HFF-Myc (cell line): Measurements from ENCODE around the gene DAD1.
"Not testable (repeated sequence)": the region's sequence is repeated elsewhere in the genome, so short reads cannot be mapped to it uniquely, and the experiment has no call there.

Source experiments
- DNase-seq: peaks from one replicate; pipeline ENCODE4 v3.0.0-alpha.2; 2011; ENCODE audit warnings: low read depth; ENCODE audit errors: extremely low read depth
- H3K4me3 ChIP-seq: replicated peaks from 2 replicates; pipeline ENCODE4 v1.5.1; 2011; ENCODE audit warnings: low read depth, mild to moderate bottlenecking, control low read depth, low read length
- TF ChIP-seq, protein P1 (sequence below): IDR thresholded peaks from 2 replicates; pipeline ENCODE4 v1.5.1; 2012; ENCODE audit warnings: mild to moderate bottlenecking, low read depth, low read length, control low read depth; ENCODE audit errors: missing control alignments

The DAD1 gene

DNA sequence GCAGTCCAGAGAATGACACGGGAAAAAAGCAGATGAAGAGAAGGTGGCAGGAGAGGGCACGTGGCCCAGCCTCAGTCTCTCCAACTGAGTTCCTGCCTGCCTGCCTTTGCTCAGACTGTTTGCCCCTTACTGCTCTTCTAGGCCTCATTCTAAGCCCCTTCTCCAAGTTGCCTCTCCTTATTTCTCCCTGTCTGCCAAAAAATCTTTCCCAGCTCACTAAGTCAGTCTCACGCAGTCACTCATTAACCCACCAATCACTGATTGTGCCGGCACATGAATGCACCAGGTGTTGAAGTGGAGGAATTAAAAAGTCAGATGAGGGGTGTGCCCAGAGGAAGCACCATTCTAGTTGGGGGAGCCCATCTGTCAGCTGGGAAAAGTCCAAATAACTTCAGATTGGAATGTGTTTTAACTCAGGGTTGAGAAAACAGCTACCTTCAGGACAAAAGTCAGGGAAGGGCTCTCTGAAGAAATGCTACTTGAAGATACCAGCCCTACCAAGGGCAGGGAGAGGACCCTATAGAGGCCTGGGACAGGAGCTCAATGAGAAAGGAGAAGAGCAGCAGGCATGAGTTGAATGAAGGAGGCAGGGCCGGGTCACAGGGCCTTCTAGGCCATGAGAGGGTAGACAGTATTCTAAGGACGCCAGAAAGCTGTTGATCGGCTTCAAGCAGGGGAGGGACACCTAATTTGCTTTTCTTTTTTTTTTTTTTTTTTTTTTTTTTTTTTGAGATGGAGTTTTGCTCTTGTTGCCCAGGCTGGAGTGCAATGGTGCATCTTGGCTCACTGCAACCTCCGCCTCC is 40.9 kb downstream of the DAD1 start:
- no peak for DNase-seq
- H3K4me3 ChIP-seq, result no peak overlapping the region
- TF ChIP-seq, protein P1, sequence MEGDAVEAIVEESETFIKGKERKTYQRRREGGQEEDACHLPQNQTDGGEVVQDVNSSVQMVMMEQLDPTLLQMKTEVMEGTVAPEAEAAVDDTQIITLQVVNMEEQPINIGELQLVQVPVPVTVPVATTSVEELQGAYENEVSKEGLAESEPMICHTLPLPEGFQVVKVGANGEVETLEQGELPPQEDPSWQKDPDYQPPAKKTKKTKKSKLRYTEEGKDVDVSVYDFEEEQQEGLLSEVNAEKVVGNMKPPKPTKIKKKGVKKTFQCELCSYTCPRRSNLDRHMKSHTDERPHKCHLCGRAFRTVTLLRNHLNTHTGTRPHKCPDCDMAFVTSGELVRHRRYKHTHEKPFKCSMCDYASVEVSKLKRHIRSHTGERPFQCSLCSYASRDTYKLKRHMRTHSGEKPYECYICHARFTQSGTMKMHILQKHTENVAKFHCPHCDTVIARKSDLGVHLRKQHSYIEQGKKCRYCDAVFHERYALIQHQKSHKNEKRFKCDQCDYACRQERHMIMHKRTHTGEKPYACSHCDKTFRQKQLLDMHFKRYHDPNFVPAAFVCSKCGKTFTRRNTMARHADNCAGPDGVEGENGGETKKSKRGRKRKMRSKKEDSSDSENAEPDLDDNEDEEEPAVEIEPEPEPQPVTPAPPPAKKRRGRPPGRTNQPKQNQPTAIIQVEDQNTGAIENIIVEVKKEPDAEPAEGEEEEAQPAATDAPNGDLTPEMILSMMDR, result no peak

DNA sequence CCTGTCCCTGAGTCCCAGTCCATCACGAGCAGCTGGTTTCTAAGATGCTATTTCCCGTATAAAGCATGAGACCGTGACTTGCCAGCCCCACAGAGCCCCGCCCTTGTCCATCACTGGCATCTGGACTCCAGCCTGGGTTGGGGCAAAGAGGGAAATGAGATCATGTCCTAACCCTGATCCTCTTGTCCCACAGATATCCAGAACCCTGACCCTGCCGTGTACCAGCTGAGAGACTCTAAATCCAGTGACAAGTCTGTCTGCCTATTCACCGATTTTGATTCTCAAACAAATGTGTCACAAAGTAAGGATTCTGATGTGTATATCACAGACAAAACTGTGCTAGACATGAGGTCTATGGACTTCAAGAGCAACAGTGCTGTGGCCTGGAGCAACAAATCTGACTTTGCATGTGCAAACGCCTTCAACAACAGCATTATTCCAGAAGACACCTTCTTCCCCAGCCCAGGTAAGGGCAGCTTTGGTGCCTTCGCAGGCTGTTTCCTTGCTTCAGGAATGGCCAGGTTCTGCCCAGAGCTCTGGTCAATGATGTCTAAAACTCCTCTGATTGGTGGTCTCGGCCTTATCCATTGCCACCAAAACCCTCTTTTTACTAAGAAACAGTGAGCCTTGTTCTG is 41.6 kb downstream of the DAD1 start:
- DNase-seq, result no peak
- TF ChIP-seq, protein P1, result no peak
- no peak overlapping the region for H3K4me3 ChIP-seq

DNA sequence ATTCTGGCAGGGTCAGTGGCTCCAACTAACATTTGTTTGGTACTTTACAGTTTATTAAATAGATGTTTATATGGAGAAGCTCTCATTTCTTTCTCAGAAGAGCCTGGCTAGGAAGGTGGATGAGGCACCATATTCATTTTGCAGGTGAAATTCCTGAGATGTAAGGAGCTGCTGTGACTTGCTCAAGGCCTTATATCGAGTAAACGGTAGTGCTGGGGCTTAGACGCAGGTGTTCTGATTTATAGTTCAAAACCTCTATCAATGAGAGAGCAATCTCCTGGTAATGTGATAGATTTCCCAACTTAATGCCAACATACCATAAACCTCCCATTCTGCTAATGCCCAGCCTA is 42.3 kb downstream of the DAD1 start:
- TF ChIP-seq, protein P1, result no peak
- H3K4me3 ChIP-seq, result no peak overlapping the region
- DNase-seq, result no peak

DNA sequence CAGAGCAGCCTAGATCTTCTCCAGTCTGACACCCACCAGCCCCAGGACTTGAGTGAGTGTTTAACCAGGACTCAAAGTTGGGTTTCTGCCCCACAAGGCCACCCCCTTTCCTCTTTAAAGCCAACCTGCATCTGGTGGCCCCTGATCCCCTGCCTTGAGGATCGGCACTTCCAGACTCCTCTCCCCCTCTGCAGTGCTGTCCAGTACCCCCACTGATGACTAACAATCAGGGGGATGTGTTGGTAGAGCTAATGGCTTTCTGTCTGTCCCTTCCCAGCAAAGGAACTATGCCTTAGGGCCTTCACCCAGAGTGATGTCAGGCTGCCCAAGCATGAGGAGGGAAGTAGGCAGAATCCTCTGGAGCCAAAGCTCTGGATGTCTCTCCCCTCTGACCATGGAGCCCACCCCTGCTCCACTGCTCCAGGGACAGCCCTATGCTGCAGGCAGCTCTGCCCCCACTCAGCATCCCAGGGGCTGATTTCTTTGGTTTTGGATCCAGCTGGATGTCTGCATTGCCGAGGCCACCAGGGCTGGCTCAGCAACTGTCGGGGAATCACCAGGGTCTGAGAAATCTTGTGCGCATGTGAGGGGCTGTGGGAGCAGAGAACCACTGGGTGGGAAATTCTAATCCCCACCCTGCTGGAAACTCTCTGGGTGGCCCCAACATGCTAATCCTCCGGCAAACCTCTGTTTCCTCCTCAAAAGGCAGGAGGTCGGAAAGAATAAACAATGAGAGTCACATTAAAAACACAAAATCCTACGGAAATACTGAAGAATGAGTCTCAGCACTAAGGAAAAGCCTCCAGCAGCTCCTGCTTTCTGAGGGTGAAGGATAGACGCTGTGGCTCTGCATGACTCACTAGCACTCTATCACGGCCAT is 42.9 kb downstream of the DAD1 start:
- H3K4me3 ChIP-seq, result no peak overlapping the region
- DNase-seq, result peak; percentile 70
- TF ChIP-seq, protein P1, result no peak

DNA sequence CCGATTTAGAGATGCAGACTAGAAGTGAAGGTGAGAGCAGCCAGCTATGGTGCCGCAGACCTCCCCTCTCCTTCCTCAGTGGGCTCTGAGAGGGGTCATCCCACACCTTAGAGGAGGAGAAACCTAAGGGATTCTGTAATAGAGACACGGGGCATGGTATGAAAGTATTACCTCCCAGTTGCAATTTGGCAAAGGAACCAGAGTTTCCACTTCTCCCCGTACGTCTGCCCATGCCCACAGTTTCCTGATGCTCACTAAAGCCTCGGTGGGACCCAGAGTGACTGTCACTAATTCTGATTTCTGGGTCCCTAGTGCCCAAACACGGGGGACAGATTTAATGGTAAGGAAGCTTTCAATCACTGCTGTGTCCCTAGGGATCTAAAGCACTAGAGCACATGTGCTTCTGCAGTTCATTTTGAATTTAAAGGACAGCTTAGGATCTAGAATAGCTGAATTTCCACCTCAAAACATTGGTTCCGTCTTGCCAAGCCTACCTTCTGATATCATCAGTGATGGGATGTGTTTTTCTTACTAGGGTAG is 44.1 kb downstream of the DAD1 start:
- no peak for DNase-seq
- TF ChIP-seq, protein P1, result no peak
- H3K4me3 ChIP-seq, result no peak overlapping the region

DNA sequence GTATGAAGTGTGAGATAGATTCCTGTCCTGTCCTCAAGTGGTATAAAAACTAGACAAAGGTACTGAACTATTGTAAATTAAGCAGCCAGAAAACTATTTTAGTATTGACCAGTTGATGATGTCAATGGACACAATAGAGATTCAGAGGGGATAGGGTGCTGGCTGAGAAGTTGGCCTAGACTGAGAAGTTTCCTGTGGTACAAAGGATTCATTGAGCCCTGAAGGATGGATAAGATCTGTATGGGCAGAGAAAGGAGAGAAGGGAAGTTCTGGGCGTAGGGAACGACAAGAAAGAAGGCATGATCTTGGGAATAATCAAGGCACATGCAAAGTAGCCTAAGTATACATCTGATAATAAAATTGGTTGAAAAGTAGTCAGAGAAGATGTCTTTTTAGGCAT is 44.6 kb downstream of the DAD1 start:
- no peak for DNase-seq
- H3K4me3 ChIP-seq, result no peak overlapping the region
- TF ChIP-seq, protein P1, result no peak

DNA sequence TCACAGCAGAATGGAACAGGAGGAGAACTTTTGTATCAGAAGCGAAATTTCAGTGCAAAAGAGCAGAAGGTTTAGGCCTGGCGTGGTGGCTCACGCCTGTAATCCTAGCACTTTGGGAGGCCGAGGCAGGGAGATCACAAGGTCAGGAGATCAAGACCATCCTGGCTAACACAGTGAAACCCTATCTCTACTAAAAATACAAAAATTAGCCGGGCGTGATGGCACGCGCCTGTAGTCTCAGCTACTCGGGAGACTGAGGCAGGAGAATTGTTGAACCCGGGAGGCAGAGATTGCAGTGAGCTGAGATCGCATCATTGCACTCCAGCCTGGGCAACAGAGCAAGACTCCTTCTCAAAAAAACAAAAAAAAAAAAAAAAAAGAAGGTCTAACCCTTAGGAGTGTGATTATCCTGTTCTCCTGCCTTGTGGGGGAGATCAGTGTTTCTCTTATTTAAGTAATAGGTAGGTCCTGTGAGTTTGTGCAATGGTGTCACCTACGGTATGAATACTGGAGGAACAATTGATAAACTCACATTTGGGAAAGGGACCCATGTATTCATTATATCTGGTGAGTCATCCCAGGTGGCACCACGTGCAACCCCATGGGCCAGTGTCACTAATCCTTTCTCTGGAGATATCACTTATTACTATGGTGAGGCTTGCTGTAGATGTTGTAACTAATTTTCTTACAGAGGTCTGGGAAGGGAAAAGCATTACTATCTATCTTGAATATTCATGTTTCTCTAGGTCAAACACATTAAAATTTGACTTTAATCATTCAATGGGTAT is 45.3 kb downstream of the DAD1 start:
- H3K4me3 ChIP-seq, DNase-seq: not testable (repeated sequence)
